HEK293 (cell line): ENCODE measurements around the gene TEP1.

ENCODE experiments used
- CTCF ChIA-PET: fragments of 350-600 bp; formaldehyde crosslinking; extraction: SDS; loops from one replicate; lab custom pipeline; 2021; ENCODE audit warnings: antibody characterized with exemption; lab: Yijun Ruan, JAX
- POLR2A ChIA-PET: fragments of 300-600 bp; formaldehyde crosslinking; extraction: SDS; loops from one replicate; lab custom pipeline; 2020; ENCODE audit warnings: antibody characterized with exemption, inconsistent platforms; lab: Yijun Ruan, JAX
- H3K27ac ChIP-seq: fragments of 200-500 bp; sonication (Bioruptor generic); 2 replicates; pipeline ENCODE4 v1.5.1; 2014; ENCODE audit warnings: low read depth, low read length, control low read depth, inconsistent platforms; ENCODE audit errors: extremely low read depth
- H3K36me3 ChIP-seq, 2 experiments: fragments of 200-500 bp in 1 of 2; sonication (Bioruptor generic) in 1 of 2; 1 replicate in 1 of 2; 2 replicates in 1 of 2; pipeline ENCODE4 v1.5.1; 2014 to 2017; ENCODE audit warnings: inconsistent platforms in 2 of 2, low read length in 2 of 2; ENCODE audit not compliant: control insufficient read depth in 2 of 2, insufficient read depth in 1 of 2
- H3K4me1 ChIP-seq: fragments of 200-500 bp; sonication (Bioruptor generic); 2 replicates; pipeline ENCODE4 v1.5.1; 2014; ENCODE audit warnings: mild to moderate bottlenecking, low read length, inconsistent platforms; ENCODE audit not compliant: control insufficient read depth, insufficient read depth
- H3K4me3 ChIP-seq: 2 replicates; pipeline ENCODE4 v1.5.1; 2011; ENCODE audit warnings: low read depth, mild to moderate bottlenecking, control low read depth, low read length, moderate library complexity
- H3K9me3 ChIP-seq: fragments of 200-500 bp; sonication (Bioruptor generic); 2 replicates; pipeline ENCODE4 v1.5.1; 2014; ENCODE audit warnings: low read depth, low read length, inconsistent platforms; ENCODE audit not compliant: control insufficient read depth, insufficient read depth
- AEBP2 ChIP-seq: fragments of 450-650 bp; formaldehyde crosslinking; IDR thresholded peaks from 2 replicates; pipeline ENCODE4 v1.5.1; 2016; ENCODE audit warnings: missing biosample characterization, missing genetic modification characterization, borderline replicate concordance
- GFI1B ChIP-seq: fragments of 450-650 bp; formaldehyde crosslinking; IDR thresholded peaks from 2 replicates; pipeline ENCODE4 v1.5.1; 2016; ENCODE audit warnings: missing biosample characterization, missing genetic modification characterization
- GLI2 ChIP-seq: fragments of 450-650 bp; formaldehyde crosslinking; IDR thresholded peaks from 2 replicates; pipeline ENCODE4; 2017; ENCODE audit warnings: missing biosample characterization, missing genetic modification characterization, low read depth, borderline replicate concordance
- HOXC10 ChIP-seq: sonication (generic); formaldehyde crosslinking; IDR thresholded peaks from 2 replicates; pipeline ENCODE4 v1.8.1; 2023; ENCODE audit warnings: mild to moderate bottlenecking, missing genetic modification reagents
- KLF10 ChIP-seq: fragments of 450-650 bp; IDR thresholded peaks from 2 replicates; pipeline ENCODE4 v1.5.1; 2018; ENCODE audit warnings: missing biosample characterization, mild to moderate bottlenecking, missing genetic modification characterization
- MEIS1 ChIP-seq: sonication (generic); formaldehyde crosslinking; IDR thresholded peaks from 2 replicates; pipeline ENCODE4 v1.8.1; 2022; ENCODE audit warnings: missing genetic modification reagents, mild to moderate bottlenecking, borderline replicate concordance
- PBX3 ChIP-seq: sonication (generic); formaldehyde crosslinking; IDR thresholded peaks from 2 replicates; pipeline ENCODE4 v1.8.1; 2022; ENCODE audit warnings: mild to moderate bottlenecking, moderate library complexity, missing genetic modification reagents
- ZBTB17 ChIP-seq: fragments of 450-650 bp; formaldehyde crosslinking; IDR thresholded peaks from 2 replicates; pipeline ENCODE4 v1.5.1; 2016; ENCODE audit warnings: missing biosample characterization, missing genetic modification characterization
- ZEB2 ChIP-seq: fragments of 450-650 bp; formaldehyde crosslinking; IDR thresholded peaks from 2 replicates; pipeline ENCODE4 v1.5.1; 2016; ENCODE audit warnings: missing biosample characterization, missing genetic modification characterization
- ZFP69B ChIP-seq: fragments of 450-650 bp; formaldehyde crosslinking; IDR thresholded peaks from 2 replicates; pipeline ENCODE4 v1.5.1; 2016; ENCODE audit warnings: missing biosample characterization, missing genetic modification characterization
- ZNF10 ChIP-seq: fragments of 450-650 bp; formaldehyde crosslinking; IDR thresholded peaks from 2 replicates; pipeline ENCODE4 v1.5.1; 2017; ENCODE audit warnings: missing biosample characterization, missing genetic modification characterization
- ZNF114 ChIP-seq: fragments of 450-650 bp; formaldehyde crosslinking; IDR thresholded peaks from 2 replicates; pipeline ENCODE4 v1.5.0; 2017; ENCODE audit warnings: missing biosample characterization, missing genetic modification characterization
- ZNF157 ChIP-seq: fragments of 450-650 bp; formaldehyde crosslinking; IDR thresholded peaks from 2 replicates; pipeline ENCODE4 v1.5.1; 2016; ENCODE audit warnings: missing biosample characterization, missing genetic modification characterization
- ZNF174 ChIP-seq: fragments of 450-650 bp; formaldehyde crosslinking; IDR thresholded peaks from 2 replicates; pipeline ENCODE4 v1.5.0; 2017; ENCODE audit warnings: missing biosample characterization, mild to moderate bottlenecking, missing genetic modification characterization
- ZNF214 ChIP-seq: fragments of 450-650 bp; formaldehyde crosslinking; IDR thresholded peaks from 2 replicates; pipeline ENCODE4 v1.5.1; 2017; ENCODE audit warnings: missing biosample characterization, mild to moderate bottlenecking, missing genetic modification characterization, borderline replicate concordance
- ZNF335 ChIP-seq: fragments of 450-650 bp; formaldehyde crosslinking; conservative IDR thresholded peaks from 2 replicates; pipeline ENCODE4 v1.5.1; 2016; ENCODE audit warnings: missing biosample characterization, missing genetic modification characterization
- ZNF341 ChIP-seq: fragments of 450-650 bp; formaldehyde crosslinking; IDR thresholded peaks from 2 replicates; pipeline ENCODE4; 2016; ENCODE audit warnings: low read depth, missing biosample characterization, missing genetic modification characterization
- ZNF362 ChIP-seq: fragments of 450-650 bp; formaldehyde crosslinking; IDR thresholded peaks from 2 replicates; pipeline ENCODE4 v1.5.1; 2016; ENCODE audit warnings: missing biosample characterization, missing genetic modification characterization
- ZNF366 ChIP-seq: fragments of 450-650 bp; formaldehyde crosslinking; conservative IDR thresholded peaks from 2 replicates; pipeline ENCODE4 v1.5.1; 2016; ENCODE audit warnings: missing biosample characterization, missing genetic modification characterization
- ZNF423 ChIP-seq: fragments of 450-650 bp; formaldehyde crosslinking; IDR thresholded peaks from 2 replicates; pipeline ENCODE4 v1.5.1; 2016; ENCODE audit warnings: missing biosample characterization, missing genetic modification characterization
- ZNF433 ChIP-seq: fragments of 450-650 bp; formaldehyde crosslinking; IDR thresholded peaks from 2 replicates; pipeline ENCODE4 v1.5.1; 2016; ENCODE audit warnings: missing biosample characterization, missing genetic modification characterization, low read depth
- ZNF501 ChIP-seq: fragments of 450-650 bp; formaldehyde crosslinking; IDR thresholded peaks from 2 replicates; pipeline ENCODE4 v1.5.1; 2016; ENCODE audit warnings: missing biosample characterization, missing genetic modification characterization
- ZNF510 ChIP-seq: fragments of 450-650 bp; formaldehyde crosslinking; IDR thresholded peaks from 2 replicates; pipeline ENCODE4 v1.5.1; 2018; ENCODE audit warnings: mild to moderate bottlenecking, missing genetic modification characterization, missing biosample characterization; ENCODE audit not compliant: insufficient replicate concordance
- ZNF530 ChIP-seq: fragments of 450-650 bp; formaldehyde crosslinking; IDR thresholded peaks from 2 replicates; pipeline ENCODE4 v1.5.1; 2016; ENCODE audit warnings: low read depth, missing biosample characterization, missing genetic modification characterization
- ZNF549 ChIP-seq: fragments of 450-650 bp; IDR thresholded peaks from 2 replicates; pipeline ENCODE4 v1.5.1; 2018; ENCODE audit warnings: missing biosample characterization, missing genetic modification characterization, mild to moderate bottlenecking, inconsistent platforms, moderate library complexity
- ZNF623 ChIP-seq: fragments of 450-650 bp; formaldehyde crosslinking; IDR thresholded peaks from 2 replicates; pipeline ENCODE4 v1.5.1; 2016; ENCODE audit warnings: missing biosample characterization, missing genetic modification characterization
- ZNF654 ChIP-seq: fragments of 450-650 bp; formaldehyde crosslinking; IDR thresholded peaks from 2 replicates; pipeline ENCODE4 v1.5.1; 2016; ENCODE audit warnings: low read depth, missing biosample characterization, missing genetic modification characterization
- ZNF677 ChIP-seq: fragments of 450-650 bp; IDR thresholded peaks from 2 replicates; pipeline ENCODE4 v1.5.0; 2018; ENCODE audit warnings: missing biosample characterization, mild to moderate bottlenecking, missing genetic modification characterization, moderate library complexity
- ZNF692 ChIP-seq: fragments of 450-650 bp; formaldehyde crosslinking; IDR thresholded peaks from 2 replicates; pipeline ENCODE4 v1.5.1; 2016; ENCODE audit warnings: missing biosample characterization, missing genetic modification characterization
- ZNF830 ChIP-seq: fragments of 450-650 bp; IDR thresholded peaks from 2 replicates; pipeline ENCODE4 v1.5.0; 2018; ENCODE audit warnings: missing biosample characterization, missing genetic modification characterization, low read depth, mild to moderate bottlenecking, moderate library complexity

TEP1 gene

GRCh38 chr14:20416223-20416622, 2.9 kb upstream of the TEP1 start:
- H3K4me1 ChIP-seq, result peaks cover 16% of the 10 kb centered on the region
- H3K36me3 ChIP-seq, result no peaks in the 10 kb centered on the region
- CTCF ChIA-PET, result interaction anchor here (0.6 to 2.8 kb wide), 20 partner anchors 8 to 226 kb away, joined by 3 to 21 read pairs (median 5); partner anchors contain the start of genes PARP2 and PIP4P1
- POLR2A ChIA-PET, result interaction anchor here (1.0 to 3.1 kb wide), 4 partner anchors 8 to 191 kb away, joined by 3 to 18 read pairs (median 6); partner anchors contain the start of genes APEX1, OSGEP and PARP2
- no peak overlapping the region for H3K27ac ChIP-seq
- no peak overlapping the region for H3K4me3 ChIP-seq
- H3K9me3 ChIP-seq, result no peaks in the 10 kb centered on the region
- TF ChIP-seq ZNF10 (tag by site-specific recombination) (no peak), AEBP2 (tag by site-specific recombination) (no peak), ZNF433 (no peak), ZNF362 (no peak), GLI2 (tag by site-specific recombination) (no peak), MEIS1 (CRISPR knock-in tag) (no peak), ZNF114 (tag by site-specific recombination) (no peak), ZNF214 (tag by site-specific recombination) (no peak), ZNF530 (no peak), HOXC10 (CRISPR knock-in tag) (no peak), ZNF423 (tag by site-specific recombination) (no peak), ZNF677 (tag by site-specific recombination) (no peak), ZNF549 (tag by site-specific recombination) (no peak), ZNF623 (tag by site-specific recombination) (no peak), ZFP69B (tag by site-specific recombination) (no peak), KLF10 (tag by site-specific recombination) (no peak), ZNF830 (tag by site-specific recombination) (no peak), ZNF341 (tag by site-specific recombination) (no peak)

GRCh38 chr14:20415782-20416206, 2.5 kb upstream of the TEP1 start:
- no peaks in the 10 kb centered on the region for H3K36me3 ChIP-seq
- ChIA-PET POLR2A (interaction anchor here (0.6 to 3.1 kb wide), 5 partner anchors 9 to 192 kb away, joined by 3 to 18 read pairs (median 3); partner anchors contain the start of genes APEX1, OSGEP, PARP2 and PIP4P1), CTCF (interaction anchor here (0.6 to 2.8 kb wide), 24 partner anchors 8 to 227 kb away, joined by 3 to 21 read pairs (median 4); partner anchors contain the start of genes PARP2 and PIP4P1)
- H3K4me3 ChIP-seq, result no peak overlapping the region
- H3K27ac ChIP-seq, result no peak overlapping the region
- H3K9me3 ChIP-seq, result no peaks in the 10 kb centered on the region
- peaks cover 16% of the 10 kb centered on the region for H3K4me1 ChIP-seq
- TF ChIP-seq ZNF501 (tag by site-specific recombination), result no peak
- TF ChIP-seq ZNF510 (tag by site-specific recombination), result no peak
- TF ChIP-seq PBX3 (CRISPR knock-in tag), result no peak
- peak; percentile 60; the same call in 1 of the 2 replicates for TF ChIP-seq ZNF692 (tag by site-specific recombination)
- TF ChIP-seq ZNF366 (tag by site-specific recombination), result 0 out of 2 replicates have a peak, but pooled peaks have one; percentile 31
- peak; percentile 34; the same call in 1 of the 2 replicates for TF ChIP-seq ZNF335 (tag by site-specific recombination)
- no peak for TF ChIP-seq ZNF174 (tag by site-specific recombination)
- no peak for TF ChIP-seq KLF10 (tag by site-specific recombination)
- 0 out of 2 replicates have a peak, but pooled peaks have one; percentile 24 for TF ChIP-seq ZFP69B (tag by site-specific recombination)
- TF ChIP-seq ZNF654 (tag by site-specific recombination), result peak; percentile 37; the same call in 1 of the 2 replicates
- no peak for TF ChIP-seq GFI1B (tag by site-specific recombination)
- peak; percentile 32; the same call in 1 of the 2 replicates for TF ChIP-seq ZBTB17 (tag by site-specific recombination)
- no peak for TF ChIP-seq ZEB2
- TF ChIP-seq ZNF157 (tag by site-specific recombination), result no peak
